Testis (tissue), 3 donors: ENCODE measurements around the gene SKIC2. TPM values are rescaled to one million over a fixed set of nuclear protein-coding genes. Genes with fewer than 3 reads are reported as not detected.
A peak's percentile ranks its signal among the peaks of the same experiment; 100 is the strongest.

Experiments used
- DNase-seq: peaks from one replicate; pipeline ENCODE4 v3.0.0-alpha.2; 2019
- H3K27ac ChIP-seq, 2 donors: fragments of 200-600 bp; sonication (generic); one replicate each; pipeline ENCODE4 v1.5.1; 2019
- H3K27me3 ChIP-seq: fragments of 200-600 bp; sonication (generic); one replicate; pipeline ENCODE4 v1.5.1; 2019
- H3K36me3 ChIP-seq: fragments of 200-600 bp; sonication (generic); one replicate; pipeline ENCODE4 v1.5.1; 2017; ENCODE audit warnings: low read depth; ENCODE audit errors: missing control alignments
- H3K4me1 ChIP-seq: fragments of 200-600 bp; sonication (generic); one replicate; pipeline ENCODE4 v1.5.1; 2019
- H3K4me3 ChIP-seq, 2 donors: fragments of 200-600 bp; sonication (generic); one replicate each; pipeline ENCODE4 v1.5.1; 2017 to 2019
- H3K9me3 ChIP-seq: fragments of 200-600 bp; sonication (generic); one replicate; pipeline ENCODE4 v1.5.1; 2017
- POLR2A ChIP-seq: fragments of 450-650 bp; IDR thresholded peaks from one replicate; pipeline ENCODE4 v1.6.1; 2017; ENCODE audit warnings: antibody characterized with exemption, mild to moderate bottlenecking, moderate library complexity
- WGBS, 2 donors: methylation state at CpG; one replicate each; pipeline ENCODE4 v1.1.5; 2018; 5-methylcytosine and 5-hydroxymethylcytosine counted together
- intact Hi-C: fragments of 100-400 bp; cut with DNase I; formaldehyde crosslinking; loops from one replicate; pipeline ENCODE4 v1.15.1; 2023; ENCODE audit warnings: low total_unique reads
- polyA plus RNA-seq: library from polyadenylated mRNA; stranded (reverse); fragments of 350-450 nt; fragmentation: Illumina TruSeq; extraction: RNeasy Lipid Tissue Mini Kit (QIAGEN cat#74804); gene quantifications from one replicate; pipeline ENCODE4 v1.2.3, GENCODE V29; 2014; ENCODE audit warnings: low read depth, low replicate concordance; ENCODE audit not compliant: insufficient read depth
- total RNA-seq, 2 donors: library from RNA; depleted of rRNA; stranded (reverse); fragments of >200 nt; gene quantifications; one replicate each; pipeline ENCODE4 v1.2.3, GENCODE V29; 2016
- TF ChIP-seq, protein P1 (sequence below), 3 experiments: fragments of 450-650 bp in 2 of 3; fragments of 200-600 bp in 1 of 3; sonication (generic) in 1 of 3; IDR thresholded peaks; one replicate each; pipeline ENCODE4 v1.5.1; 2016 to 2019; ENCODE audit warnings: antibody characterized with exemption in 3 of 3, mild to moderate bottlenecking in 2 of 3, moderate library complexity in 1 of 3

SKIC2 gene
- total and polyA plus RNA-seq, 3 donors from 2014 or later: 39.6 to 73.0 (median 59.2) TPM

- no peak for TF ChIP-seq POLR2A
- TF ChIP-seq, protein P1, sequence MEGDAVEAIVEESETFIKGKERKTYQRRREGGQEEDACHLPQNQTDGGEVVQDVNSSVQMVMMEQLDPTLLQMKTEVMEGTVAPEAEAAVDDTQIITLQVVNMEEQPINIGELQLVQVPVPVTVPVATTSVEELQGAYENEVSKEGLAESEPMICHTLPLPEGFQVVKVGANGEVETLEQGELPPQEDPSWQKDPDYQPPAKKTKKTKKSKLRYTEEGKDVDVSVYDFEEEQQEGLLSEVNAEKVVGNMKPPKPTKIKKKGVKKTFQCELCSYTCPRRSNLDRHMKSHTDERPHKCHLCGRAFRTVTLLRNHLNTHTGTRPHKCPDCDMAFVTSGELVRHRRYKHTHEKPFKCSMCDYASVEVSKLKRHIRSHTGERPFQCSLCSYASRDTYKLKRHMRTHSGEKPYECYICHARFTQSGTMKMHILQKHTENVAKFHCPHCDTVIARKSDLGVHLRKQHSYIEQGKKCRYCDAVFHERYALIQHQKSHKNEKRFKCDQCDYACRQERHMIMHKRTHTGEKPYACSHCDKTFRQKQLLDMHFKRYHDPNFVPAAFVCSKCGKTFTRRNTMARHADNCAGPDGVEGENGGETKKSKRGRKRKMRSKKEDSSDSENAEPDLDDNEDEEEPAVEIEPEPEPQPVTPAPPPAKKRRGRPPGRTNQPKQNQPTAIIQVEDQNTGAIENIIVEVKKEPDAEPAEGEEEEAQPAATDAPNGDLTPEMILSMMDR (IDR thresholded peaks at IDR 0.05): no peak
- Histone ChIP-seq H3K27ac (peak overlapping the region; percentile 3 to 69), H3K9me3 (no peaks in the 10 kb centered on the region), H3K4me1 (peaks cover 19% of the 10 kb centered on the region), H3K36me3 (no peaks in the 10 kb centered on the region), H3K27me3 (no peaks in the 10 kb centered on the region), H3K4me3 (no peak overlapping the region)
- no peak for DNase-seq
- intact Hi-C loops: no loop called here
- 74 to 85% methylated on average over 9 of the region's 9 CpGs for WGBS, 2 donors
These were observed 13.8 kb upstream of the SKIC2 start for GRCh38 chr6:31945154-31945506.

DNA sequence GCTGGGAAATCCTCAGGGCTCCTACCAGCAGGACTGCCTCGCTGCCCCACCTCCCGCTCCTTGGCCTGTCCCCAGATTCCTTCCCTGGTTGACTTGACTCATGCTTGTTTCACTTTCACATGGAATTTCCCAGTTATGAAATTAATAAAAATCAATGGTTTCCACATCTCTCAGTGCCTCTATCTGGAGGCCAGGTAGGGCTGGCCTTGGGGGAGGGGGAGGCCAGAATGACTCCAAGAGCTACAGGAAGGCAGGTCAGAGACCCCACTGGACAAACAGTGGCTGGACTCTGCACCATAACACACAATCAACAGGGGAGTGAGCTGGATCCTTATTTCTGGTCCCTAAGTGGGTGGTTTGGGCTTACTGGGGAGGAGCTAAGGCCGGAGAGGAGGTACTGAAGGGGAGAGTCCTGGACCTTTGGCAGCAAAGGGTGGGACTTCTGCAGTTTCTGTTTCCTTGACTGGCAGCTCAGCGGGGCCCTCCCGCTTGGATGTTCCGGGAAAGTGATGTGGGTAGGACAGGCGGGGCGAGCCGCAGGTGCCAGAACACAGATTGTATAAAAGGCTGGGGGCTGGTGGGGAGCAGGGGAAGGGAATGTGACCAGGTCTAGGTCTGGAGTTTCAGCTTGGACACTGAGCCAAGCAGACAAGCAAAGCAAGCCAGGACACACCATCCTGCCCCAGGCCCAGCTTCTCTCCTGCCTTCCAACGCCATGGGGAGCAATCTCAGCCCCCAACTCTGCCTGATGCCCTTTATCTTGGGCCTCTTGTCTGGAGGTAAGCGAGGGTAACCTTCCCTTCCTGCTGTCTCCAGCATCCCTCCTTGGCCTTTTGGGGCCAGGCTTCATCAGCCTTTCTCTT, 13.2 kb upstream of the SKIC2 start, which contains the start of gene CFB:
Gene CFB, plus strand, starts transcription at position 589 of the 863 bp plus-strand sequence. Its CDS starts 127 bp downstream, at position 716.
- intact Hi-C loops: no loop called here
- Histone ChIP-seq H3K4me3 (no peak within 1 kb of the TSS), H3K4me1 (peaks cover 15% of the 10 kb centered on the region), H3K9me3 (no peaks in the 10 kb centered on the region), H3K36me3 (no peaks in the 10 kb centered on the region), H3K27ac (peak within 1 kb of the TSS; percentile 3 to 69), H3K27me3 (no peaks in the 10 kb centered on the region)
- peak; percentile 77 for DNase-seq
- 52 to 59% methylated on average over 8 to 11 of the region's 11 CpGs for WGBS, 2 donors
- TF ChIP-seq, protein P1 (IDR thresholded peaks at IDR 0.05): no peak

GRCh38 chr6:31946370-31946885, 12.5 kb upstream of the SKIC2 start:
- H3K27me3 ChIP-seq: no peaks in the 10 kb centered on the region
- peaks cover 10% of the 10 kb centered on the region for H3K4me1 ChIP-seq
- H3K36me3 ChIP-seq: no peaks in the 10 kb centered on the region
- no peak overlapping the region for H3K4me3 ChIP-seq
- no peak for DNase-seq
- intact Hi-C loops: no loop called here
- no peaks in the 10 kb centered on the region for H3K9me3 ChIP-seq
- 89% methylated on average over 11 of the region's 11 CpGs for WGBS, 2 donors
- H3K27ac ChIP-seq: peak overlapping the region; percentile 3 to 69
- TF ChIP-seq, protein P1 (IDR thresholded peaks at IDR 0.05): no peak

DNA sequence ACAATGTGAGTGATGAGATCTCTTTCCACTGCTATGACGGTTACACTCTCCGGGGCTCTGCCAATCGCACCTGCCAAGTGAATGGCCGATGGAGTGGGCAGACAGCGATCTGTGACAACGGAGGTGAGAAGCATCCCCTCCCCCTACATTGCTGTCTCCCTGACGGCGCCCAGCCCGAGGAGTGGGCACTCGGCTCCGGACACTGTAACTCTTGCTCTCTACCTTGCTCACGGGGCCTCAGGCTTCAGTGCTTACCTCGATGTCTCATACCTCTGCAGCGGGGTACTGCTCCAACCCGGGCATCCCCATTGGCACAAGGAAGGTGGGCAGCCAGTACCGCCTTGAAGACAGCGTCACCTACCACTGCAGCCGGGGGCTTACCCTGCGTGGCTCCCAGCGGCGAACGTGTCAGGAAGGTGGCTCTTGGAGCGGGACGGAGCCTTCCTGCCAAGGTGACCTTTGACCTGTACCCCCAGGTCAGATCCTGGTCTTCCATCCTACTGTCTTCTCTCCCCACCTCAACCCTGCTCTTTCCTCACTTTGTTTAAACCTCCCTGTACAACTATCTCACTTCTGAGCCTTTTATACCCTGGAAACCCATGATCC, 11.8 kb upstream of the SKIC2 start:
- Histone ChIP-seq H3K27me3 (no peaks in the 10 kb centered on the region), H3K4me3 (no peak overlapping the region), H3K27ac (no peak overlapping the region), H3K9me3 (no peaks in the 10 kb centered on the region), H3K36me3 (no peaks in the 10 kb centered on the region), H3K4me1 (peaks cover 10% of the 10 kb centered on the region)
- intact Hi-C loops: no loop called here
- no peak for DNase-seq
- 82 to 90% methylated on average over 23 to 24 of the region's 24 CpGs for WGBS, 2 donors
- no peak for TF ChIP-seq POLR2A
- TF ChIP-seq, protein P1 (IDR thresholded peaks at IDR 0.05): no peak
